ENCODE measurements around the gene CD40LG. TPM values are rescaled to one million over a fixed set of nuclear protein-coding genes. Genes with fewer than 3 reads are reported as not detected.

Gene CD40LG
- total and polyA plus RNA-seq, 7 donors, result 0.25 TPM; not detected in 6

GRCh38 chrX:136622568-136622967 lies 25.4 kb upstream of the CD40LG start:
- no peak for DNase-seq
- Histone ChIP-seq H3K4me3 (no peak overlapping the region), H3K27ac (no peak overlapping the region), H3K36me3 (ENCODE audit: insufficient read depth in 1 of 2, low read depth in 1 of 2) (no peaks in the 10 kb centered on the region), H3K27me3 (ENCODE audit: insufficient read depth in 3 of 3, low read length in 2 of 3) (no peaks in the 10 kb centered on the region), H3K9me3 (no peaks in the 10 kb centered on the region), H3K4me1 (no peaks in the 10 kb centered on the region)
- intact Hi-C loops (cut with DNase I), result no loop called here
- no peak for ATAC-seq
- 90 to 97% (median 94%) methylated on average over 4 of the region's 4 CpGs for WGBS, 3 donors
- TF ChIP-seq, protein P1, sequence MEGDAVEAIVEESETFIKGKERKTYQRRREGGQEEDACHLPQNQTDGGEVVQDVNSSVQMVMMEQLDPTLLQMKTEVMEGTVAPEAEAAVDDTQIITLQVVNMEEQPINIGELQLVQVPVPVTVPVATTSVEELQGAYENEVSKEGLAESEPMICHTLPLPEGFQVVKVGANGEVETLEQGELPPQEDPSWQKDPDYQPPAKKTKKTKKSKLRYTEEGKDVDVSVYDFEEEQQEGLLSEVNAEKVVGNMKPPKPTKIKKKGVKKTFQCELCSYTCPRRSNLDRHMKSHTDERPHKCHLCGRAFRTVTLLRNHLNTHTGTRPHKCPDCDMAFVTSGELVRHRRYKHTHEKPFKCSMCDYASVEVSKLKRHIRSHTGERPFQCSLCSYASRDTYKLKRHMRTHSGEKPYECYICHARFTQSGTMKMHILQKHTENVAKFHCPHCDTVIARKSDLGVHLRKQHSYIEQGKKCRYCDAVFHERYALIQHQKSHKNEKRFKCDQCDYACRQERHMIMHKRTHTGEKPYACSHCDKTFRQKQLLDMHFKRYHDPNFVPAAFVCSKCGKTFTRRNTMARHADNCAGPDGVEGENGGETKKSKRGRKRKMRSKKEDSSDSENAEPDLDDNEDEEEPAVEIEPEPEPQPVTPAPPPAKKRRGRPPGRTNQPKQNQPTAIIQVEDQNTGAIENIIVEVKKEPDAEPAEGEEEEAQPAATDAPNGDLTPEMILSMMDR (IDR thresholded peaks at IDR 0.05), result no peak

DNA sequence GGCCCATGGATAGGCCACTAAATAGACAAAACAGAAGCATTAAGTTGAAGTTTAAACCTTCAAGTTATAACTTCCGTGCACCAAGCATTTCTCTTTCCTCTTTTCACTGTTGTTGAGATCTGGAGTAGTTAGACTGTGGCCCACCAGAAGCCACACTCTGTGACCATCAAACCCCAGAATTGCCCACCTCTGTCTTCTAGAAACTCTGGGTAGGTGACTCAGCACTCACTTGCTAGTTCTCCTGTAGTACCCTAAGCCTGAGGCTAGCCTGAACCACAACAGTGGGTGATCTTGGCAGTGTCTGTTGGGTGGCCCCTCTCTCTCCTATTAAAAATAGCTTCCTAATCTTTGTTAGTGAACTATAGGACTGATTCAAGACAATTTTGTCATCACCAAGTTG lies 24.6 kb upstream of the CD40LG start:
- TF ChIP-seq, protein P1 (IDR thresholded peaks at IDR 0.05), result no peak
- intact Hi-C loops (cut with DNase I), result no loop called here
- DNase-seq (no peak), ATAC-seq (no peak)
- no peaks in the 10 kb centered on the region for H3K9me3 ChIP-seq
- no peak overlapping the region for H3K4me3 ChIP-seq
- H3K4me1 ChIP-seq, result no peaks in the 10 kb centered on the region
- no peak overlapping the region for H3K27ac ChIP-seq
- WGBS, 3 donors, result 67 to 94% (median 86%) methylated on average over 1 of the region's 1 CpG
- H3K27me3 ChIP-seq (ENCODE audit: insufficient read depth in 3 of 3, low read length in 2 of 3), result peaks cover 0 to 4% (median 0%) of the 10 kb centered on the region in 3 donors
- no peaks in the 10 kb centered on the region for H3K36me3 ChIP-seq (ENCODE audit: insufficient read depth in 1 of 2, low read depth in 1 of 2)

- no peak for ATAC-seq
- intact Hi-C loops (cut with DNase I), result no loop called here
- no peak for DNase-seq
- Histone ChIP-seq H3K4me1 (no peaks in the 10 kb centered on the region), H3K9me3 (no peaks in the 10 kb centered on the region), H3K4me3 (no peak overlapping the region), H3K36me3 (ENCODE audit: insufficient read depth in 1 of 2, low read depth in 1 of 2) (no peaks in the 10 kb centered on the region), H3K27ac (no peak overlapping the region), H3K27me3 (ENCODE audit: insufficient read depth in 3 of 3, low read length in 2 of 3) (peaks cover 0 to 12% (median 0%) of the 10 kb centered on the region in 3 donors)
- 64 to 82% (median 65%) methylated on average over 2 of the region's 2 CpGs for WGBS, 3 donors
- TF ChIP-seq, protein P1 (IDR thresholded peaks at IDR 0.05), result no peak
Measured at GRCh38 chrX:136625246-136625645, 22.7 kb upstream of the CD40LG start.

DNA sequence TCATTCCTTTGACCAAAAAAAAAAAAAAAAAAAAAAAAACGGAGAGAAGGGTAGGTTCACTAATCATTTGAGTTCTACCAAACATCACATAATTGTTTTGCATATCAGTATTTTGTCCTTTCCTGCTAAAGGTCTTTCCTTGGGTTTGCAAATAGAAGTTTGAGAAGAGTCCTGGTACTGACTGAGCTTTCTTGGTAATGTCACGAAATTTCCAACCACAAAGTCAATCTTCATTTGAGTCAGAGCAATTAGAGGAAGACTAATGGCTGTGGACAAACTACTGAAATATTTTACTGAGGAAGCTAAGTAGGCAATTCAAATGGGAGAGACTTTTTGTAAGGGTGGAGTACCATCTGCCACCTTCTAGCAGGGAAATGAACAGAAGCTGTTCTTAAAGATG lies 21.7 kb upstream of the CD40LG start:
- no peak for DNase-seq
- Histone ChIP-seq H3K27ac (no peak overlapping the region), H3K4me3 (no peak overlapping the region), H3K4me1 (no peaks in the 10 kb centered on the region), H3K9me3 (no peaks in the 10 kb centered on the region), H3K27me3 (ENCODE audit: insufficient read depth in 3 of 3, low read length in 2 of 3) (peaks cover 0 to 12% (median 0%) of the 10 kb centered on the region in 3 donors), H3K36me3 (ENCODE audit: insufficient read depth in 1 of 2, low read depth in 1 of 2) (no peaks in the 10 kb centered on the region)
- 49 to 94% (median 90%) methylated on average over 2 of the region's 2 CpGs for WGBS, 3 donors
- intact Hi-C loops (cut with DNase I), result no loop called here
- TF ChIP-seq, protein P1 (IDR thresholded peaks at IDR 0.05), result no peak
- ATAC-seq, result no peak

GRCh38 chrX:136626891-136627290 lies 21.1 kb upstream of the CD40LG start:
- 60 to 89% (median 89%) methylated on average over 1 of the region's 1 CpG for WGBS, 3 donors
- DNase-seq, result no peak
- no peaks in the 10 kb centered on the region for H3K4me1 ChIP-seq

More at GRCh38 chrX:136626891-136627290, 21.1 kb upstream of the CD40LG start:
- no peaks in the 10 kb centered on the region for H3K36me3 ChIP-seq (ENCODE audit: insufficient read depth in 1 of 2, low read depth in 1 of 2)
- intact Hi-C loops (cut with DNase I), result no loop called here
- ATAC-seq, result no peak
- H3K27me3 ChIP-seq (ENCODE audit: insufficient read depth in 3 of 3, low read length in 2 of 3), result peaks cover 0 to 12% (median 0%) of the 10 kb centered on the region in 3 donors
- H3K27ac ChIP-seq, result no peak overlapping the region
- TF ChIP-seq, protein P1 (IDR thresholded peaks at IDR 0.05), result no peak
- H3K4me3 ChIP-seq, result no peak overlapping the region
- H3K9me3 ChIP-seq, result no peaks in the 10 kb centered on the region

Data from psoas muscle (tissue), 8 donors.